Naive thymus-derived CD4-positive, alpha-beta T cell (primary cell): ENCODE results near the gene BCL2. TPM values are rescaled to one million over a fixed set of nuclear protein-coding genes. Genes with fewer than 3 reads are reported as not detected.

Source experiments
- ATAC-seq: fragments of 150-1000 bp; cut with Tn5 transposase; 2 replicates; pipeline ENCODE4 v1.10.0; 2021; ENCODE audit warnings: mild to moderate bottlenecking, moderate library complexity
- CTCF ChIA-PET: fragments of 350-600 bp; sonication (Branson Sonifier 250); formaldehyde crosslinking; loops from one replicate; lab custom pipeline; 2021; ENCODE audit warnings: antibody characterized with exemption; lab: Charles Lee
- POLR2A ChIA-PET: fragments of 350-600 bp; sonication (Branson Sonifier 250); formaldehyde crosslinking; loops from one replicate; lab custom pipeline; 2021; ENCODE audit warnings: antibody characterized with exemption, inconsistent platforms; lab: Charles Lee
- DNase-seq, 9 donors: peaks; one replicate each; pipeline versions ENCODE4 v3.0.0 to v3.0.0-alpha.2; 2020 to 2022; ENCODE audit warnings: mixed read lengths in 1 of 9
- H3K27ac ChIP-seq: one replicate; pipeline ENCODE4 v1.7.0; 2013; ENCODE audit warnings: mild to moderate bottlenecking, low read depth, low read length, moderate library complexity
- H3K27me3 ChIP-seq, 2 donors: one replicate each; pipeline ENCODE4 v1.7.0; 2013; ENCODE audit warnings: low read length in 2 of 2, mild to moderate bottlenecking in 2 of 2, moderate library complexity in 2 of 2; ENCODE audit not compliant: control insufficient read depth in 2 of 2, insufficient read depth in 2 of 2
- H3K36me3 ChIP-seq, 3 experiments: 1 replicate in 2 of 3; 2 replicates in 1 of 3; pipeline ENCODE4 v1.7.0; 2013; ENCODE audit warnings: low read length in 3 of 3, mild to moderate bottlenecking in 3 of 3, moderate library complexity in 1 of 3; ENCODE audit not compliant: insufficient read depth in 3 of 3, control insufficient read depth in 2 of 3
- H3K4me1 ChIP-seq, 2 donors: one replicate each; pipeline ENCODE4 v1.7.0; 2013; ENCODE audit warnings: low read length in 2 of 2, mild to moderate bottlenecking in 2 of 2, moderate library complexity in 1 of 2; ENCODE audit not compliant: control insufficient read depth in 2 of 2, insufficient read depth in 2 of 2
- H3K4me3 ChIP-seq: 2 replicates; pipeline ENCODE4 v1.7.0; 2013; ENCODE audit warnings: mild to moderate bottlenecking, low read length
- H3K9me3 ChIP-seq, 3 experiments: 1 replicate in 2 of 3; 2 replicates in 1 of 3; pipeline ENCODE4 v1.7.0; 2013; ENCODE audit warnings: low read length in 3 of 3; ENCODE audit not compliant: control insufficient read depth in 2 of 3
- H3K27ac Mint-ChIP-seq, 9 donors: one replicate each; pipeline ENCODE4 v1.8.0; 2020 to 2022; ENCODE audit warnings: mixed read lengths in 9 of 9, mild to moderate bottlenecking in 8 of 9, moderate library complexity in 5 of 9, inconsistent platforms in 2 of 9
- H3K27me3 Mint-ChIP-seq, 5 donors: one replicate each; pipeline ENCODE4 v1.8.0; 2021 to 2022; ENCODE audit warnings: mixed read lengths in 5 of 5, mild to moderate bottlenecking in 1 of 5
- H3K36me3 Mint-ChIP-seq, 5 donors: one replicate each; pipeline ENCODE4 v1.8.0; 2020 to 2022; ENCODE audit warnings: mixed read lengths in 5 of 5, mild to moderate bottlenecking in 3 of 5, inconsistent platforms in 1 of 5
- H3K4me1 Mint-ChIP-seq, 7 donors: one replicate each; pipeline ENCODE4 v1.8.0; 2020 to 2022; ENCODE audit warnings: mixed read lengths in 7 of 7, mild to moderate bottlenecking in 3 of 7, inconsistent platforms in 1 of 7
- H3K4me3 Mint-ChIP-seq, 10 donors: one replicate each; pipeline ENCODE4 v1.8.0; 2020 to 2022; ENCODE audit warnings: mild to moderate bottlenecking in 10 of 10, mixed read lengths in 10 of 10, moderate library complexity in 6 of 10, inconsistent platforms in 2 of 10
- H3K9me3 Mint-ChIP-seq, 11 donors: one replicate each; pipeline ENCODE4 v1.8.0; 2020 to 2022; ENCODE audit warnings: mixed read lengths in 11 of 11, mild to moderate bottlenecking in 4 of 11, inconsistent platforms in 1 of 11, moderate library complexity in 1 of 11
- intact Hi-C, 2 donors: fragments of 100-400 bp; cut with micrococcal nuclease; formaldehyde crosslinking; loops; one replicate each; pipeline ENCODE4 v1.15.1; 2023
- polyA plus RNA-seq, 2 donors: library from polyadenylated mRNA; unstranded; fragments of 300-500 nt; fragmentation: Illumina TruSeq; gene quantifications; one replicate each; pipeline ENCODE4 v1.2.3, GENCODE V29; 2021
- total RNA-seq, 6 experiments: library from RNA in 5 of 6; stranded (reverse) in 5 of 6; gene quantifications; 1 replicate in 5 of 6; 2 replicates in 1 of 6; pipeline ENCODE4 v1.2.3 and lab custom pipeline; 2021 to 2026

Gene BCL2
- 100 to 1,000 TPM in 3 of 5 experiments, 10 to 100 TPM in 2; 38.3 to 154 (median 126) TPM for total RNA-seq
- polyA plus RNA-seq = 10 to 100 TPM; 32.7 to 39.6 TPM
- total RNA-seq (lab: John Stamatoyannopoulos, UW) = 164 reads per million, percentile 91 among the genes with 10 or more reads in this experiment

GRCh38 chr18:63319383-63320122, at the start of gene BCL2:
Gene BCL2, minus strand, starts transcription at chr18:63319769.
- no peaks in the 10 kb centered on the region for H3K27me3 ChIP-seq
- Mint-ChIP-seq H3K36me3 (peaks cover 0 to 40% (median 7%) of the 10 kb centered on the region in 5 donors), H3K4me3 (peak within 1 kb of the TSS; percentile 92 to 100 (median 99)), H3K4me1 (peaks cover 22 to 51% (median 43%) of the 10 kb centered on the region in 7 donors), H3K27me3 (no peaks in the 10 kb centered on the region), H3K27ac (peak within 1 kb of the TSS; percentile 94 to 98 (median 97)), H3K9me3 (peaks cover 0 to 2% (median 0%) of the 10 kb centered on the region in 11 donors)
- no peak for ATAC-seq
- H3K27ac ChIP-seq = peak within 1 kb of the TSS; percentile 94
- peak in 5 of 9 donors; percentile 48 to 80 (median 60) for DNase-seq
- H3K4me1 ChIP-seq = peaks cover 19 to 20% of the 10 kb centered on the region in 2 donors
- H3K36me3 ChIP-seq = peaks cover 0 to 6% (median 0%) of the 10 kb centered on the region in 3 experiments
- H3K4me3 ChIP-seq = peak within 1 kb of the TSS; percentile 94
- ChIA-PET POLR2A (interaction anchor here (0.6 to 3.7 kb wide), 22 partner anchors 11 to 302 kb away, joined by 3 to 75 read pairs (median 6); no protein-coding TSS in a partner anchor), CTCF (interaction anchor here (0.8 to 3.8 kb wide), 12 partner anchors 28 to 303 kb away, joined by 3 to 51 read pairs (median 14); no protein-coding TSS in a partner anchor)
- H3K9me3 ChIP-seq = no peaks in the 10 kb centered on the region
- intact Hi-C loops = loop anchor here (1.0 to 5.0 kb wide), 12 partner anchors 47 to 1133 kb away; partner anchors contain the start of genes KDSR (in 2 of the 2), VPS4B (in 2 of the 2), PIGN (in 1 of the 2) and RELCH (in 1 of the 2)

GRCh38 chr18:63368611-63369010, 49.0 kb upstream of the BCL2 start:
- Histone ChIP-seq H3K27ac (no peak overlapping the region), H3K9me3 (no peaks in the 10 kb centered on the region), H3K4me3 (no peak overlapping the region), H3K36me3 (peaks cover 0 to 8% (median 0%) of the 10 kb centered on the region in 3 experiments), H3K27me3 (no peaks in the 10 kb centered on the region), H3K4me1 (peaks cover 6 to 23% of the 10 kb centered on the region in 2 donors)
- intact Hi-C loops = loop anchor here (5.0 to 10.0 kb wide), 3 partner anchors 39 to 1474 kb away; partner anchors contain the start of gene RNF152 (in 1 of the 2)
- Mint-ChIP-seq H3K27me3 (no peaks in the 10 kb centered on the region), H3K27ac (peak overlapping the region; percentile 12 to 84 (median 68)), H3K4me1 (peaks cover 30 to 56% (median 41%) of the 10 kb centered on the region in 7 donors), H3K9me3 (peaks cover 0 to 20% (median 2%) of the 10 kb centered on the region in 11 donors), H3K36me3 (peaks cover 0 to 30% (median 6%) of the 10 kb centered on the region in 5 donors), H3K4me3 (peak overlapping the region; percentile 85 to 99 (median 92))
- POLR2A ChIA-PET = interaction anchor here (0.7 to 2.0 kb wide), 2 partner anchors 11 to 54 kb away, joined by 3 to 9 read pairs; partner anchors contain the start of gene VPS4B
- ATAC-seq (no peak), DNase-seq (no peak)
- CTCF ChIA-PET = no interaction called here

GRCh38 chr18:63367053-63367953, 47.7 kb upstream of the BCL2 start, which contains the start of gene KDSR:
Gene KDSR, minus strand, starts transcription at chr18:63367206. Its CDS starts 88 bp downstream, at chr18:63367118.
- Histone ChIP-seq H3K4me3 (peak within 1 kb of the TSS; percentile 92), H3K27me3 (no peaks in the 10 kb centered on the region), H3K36me3 (peaks cover 0 to 8% (median 0%) of the 10 kb centered on the region in 3 experiments), H3K4me1 (peaks cover 6 to 29% of the 10 kb centered on the region in 2 donors), H3K27ac (peak within 1 kb of the TSS; percentile 77), H3K9me3 (no peaks in the 10 kb centered on the region)
- H3K9me3 Mint-ChIP-seq = peaks cover 0 to 20% (median 2%) of the 10 kb centered on the region in 11 donors
- peak; percentile 71 to 90 (median 79) for DNase-seq
- H3K27me3 Mint-ChIP-seq = no peaks in the 10 kb centered on the region
- H3K4me3 Mint-ChIP-seq = peak within 1 kb of the TSS; percentile 85 to 99 (median 94)
- ChIA-PET CTCF (interaction anchor here (0.5 kb wide), 1 partner anchor 71 kb away, joined by 4 read pairs; no protein-coding TSS in a partner anchor), POLR2A (interaction anchor here (0.6 to 2.0 kb wide), 2 partner anchors 55 to 112 kb away, joined by 3 to 9 read pairs; partner anchors contain the start of gene VPS4B)
- peaks cover 32 to 56% (median 41%) of the 10 kb centered on the region in 7 donors for H3K4me1 Mint-ChIP-seq
- H3K27ac Mint-ChIP-seq = peak within 1 kb of the TSS; percentile 84 to 92 (median 89)
- peak; percentile 92 for ATAC-seq
- intact Hi-C loops = loop anchor here (1.0 to 10.0 kb wide), 16 partner anchors 12 to 1473 kb away; partner anchors contain the start of genes BCL2 (in 2 of the 2), PHLPP1 (in 2 of the 2), VPS4B (in 2 of the 2) and PIGN (in 1 of the 2)
- H3K36me3 Mint-ChIP-seq = peaks cover 0 to 35% (median 6%) of the 10 kb centered on the region in 5 donors

- DNase-seq = peak; percentile 30 to 73 (median 41)
- Histone ChIP-seq H3K4me1 (peaks cover 6 to 29% of the 10 kb centered on the region in 2 donors), H3K9me3 (no peaks in the 10 kb centered on the region), H3K27me3 (no peaks in the 10 kb centered on the region), H3K27ac (peak overlapping the region; percentile 77), H3K36me3 (peaks cover 0 to 13% (median 0%) of the 10 kb centered on the region in 3 experiments), H3K4me3 (peak overlapping the region; percentile 92)
- POLR2A ChIA-PET = interaction anchor here (1.0 to 4.2 kb wide), 5 partner anchors 34 to 842 kb away, joined by 4 to 19 read pairs (median 6); partner anchors contain the start of gene VPS4B
- H3K4me1 Mint-ChIP-seq = peaks cover 32 to 56% (median 41%) of the 10 kb centered on the region in 7 donors
- H3K9me3 Mint-ChIP-seq = peaks cover 0 to 20% (median 2%) of the 10 kb centered on the region in 11 donors
- H3K4me3 Mint-ChIP-seq = peak overlapping the region; percentile 85 to 99 (median 94)
- peak overlapping the region; percentile 62 to 92 (median 88) for H3K27ac Mint-ChIP-seq
- intact Hi-C loops = loop anchor here (1.0 to 10.0 kb wide), 16 partner anchors 13 to 1472 kb away; partner anchors contain the start of genes BCL2 (in 2 of the 2), PHLPP1 (in 2 of the 2), VPS4B (in 2 of the 2) and PIGN (in 1 of the 2)
- CTCF ChIA-PET = interaction anchor here (0.6 to 0.8 kb wide), 2 partner anchors 26 to 38 kb away, joined by 3 to 4 read pairs; no protein-coding TSS in a partner anchor
- ATAC-seq = peak; percentile 42
- peaks cover 5 to 41% (median 10%) of the 10 kb centered on the region in 5 donors for H3K36me3 Mint-ChIP-seq
- H3K27me3 Mint-ChIP-seq = no peaks in the 10 kb centered on the region
Measured at GRCh38 chr18:63366213-63367052, 46.9 kb upstream of the BCL2 start.

GRCh38 chr18:63365876-63366212, 46.3 kb upstream of the BCL2 start:
- DNase-seq (peak in 1 of 9 donors; percentile 9), ATAC-seq (no peak)
- ChIA-PET CTCF (interaction anchor here (0.8 to 1.0 kb wide), 2 partner anchors 26 to 234 kb away, joined by 3 read pairs; no protein-coding TSS in a partner anchor), POLR2A (interaction anchor here (1.0 to 4.2 kb wide), 4 partner anchors 35 to 841 kb away, joined by 4 to 19 read pairs (median 6); partner anchors contain the start of gene VPS4B)
- H3K36me3 ChIP-seq = peaks cover 0 to 13% (median 0%) of the 10 kb centered on the region in 3 experiments
- Mint-ChIP-seq H3K4me3 (peak overlapping the region; percentile 85 to 99 (median 94)), H3K4me1 (peaks cover 32 to 56% (median 41%) of the 10 kb centered on the region in 7 donors), H3K36me3 (peaks cover 5 to 42% (median 10%) of the 10 kb centered on the region in 5 donors), H3K27me3 (no peaks in the 10 kb centered on the region), H3K9me3 (peaks cover 0 to 20% (median 2%) of the 10 kb centered on the region in 11 donors), H3K27ac (peak overlapping the region; percentile 62 to 92 (median 88))
- no peaks in the 10 kb centered on the region for H3K27me3 ChIP-seq
- intact Hi-C loops = loop anchor here (2.0 to 10.0 kb wide), 10 partner anchors 21 to 1471 kb away; partner anchors contain the start of genes BCL2 (in 1 of the 2), PHLPP1 (in 1 of the 2), RNF152 (in 1 of the 2) and SERPINB8 (in 1 of the 2)
- H3K27ac ChIP-seq = peak overlapping the region; percentile 77
- H3K4me3 ChIP-seq = peak overlapping the region; percentile 92
- peaks cover 6 to 29% of the 10 kb centered on the region in 2 donors for H3K4me1 ChIP-seq
- H3K9me3 ChIP-seq = no peaks in the 10 kb centered on the region
